ENCODE results near the gene ING1. TPM values are rescaled to one million over a fixed set of nuclear protein-coding genes. Genes with fewer than 3 reads are reported as not detected.
"Not testable (repeated sequence)": the region's sequence is repeated elsewhere in the genome, so short reads cannot be mapped to it uniquely, and the experiment has no call there.

The ING1 gene
- total RNA-seq, 1 experiment from 2014 or later, result 20.6 TPM

DNA sequence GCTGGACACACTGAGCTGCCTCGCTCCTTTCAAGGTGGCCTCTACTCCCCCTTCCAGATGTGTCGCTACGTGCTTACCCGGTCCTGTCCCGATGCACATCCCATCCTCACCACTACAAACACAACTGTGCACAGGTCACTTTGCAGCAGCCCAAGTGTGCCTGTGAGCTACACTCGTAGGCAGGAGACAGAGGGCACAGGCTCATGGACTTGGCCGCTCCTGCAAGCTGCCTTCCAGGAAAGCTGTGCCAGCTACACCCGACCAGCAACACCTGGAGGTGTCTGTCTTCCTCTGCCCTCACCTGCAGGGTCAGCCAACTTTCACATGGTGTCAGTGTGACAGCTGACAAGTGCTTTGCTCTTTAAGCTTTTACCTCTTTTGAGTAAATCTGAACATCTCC is 23.0 kb upstream of the ING1 start:
- DNase-seq (ENCODE audit: low spot score), result no peak

DNA sequence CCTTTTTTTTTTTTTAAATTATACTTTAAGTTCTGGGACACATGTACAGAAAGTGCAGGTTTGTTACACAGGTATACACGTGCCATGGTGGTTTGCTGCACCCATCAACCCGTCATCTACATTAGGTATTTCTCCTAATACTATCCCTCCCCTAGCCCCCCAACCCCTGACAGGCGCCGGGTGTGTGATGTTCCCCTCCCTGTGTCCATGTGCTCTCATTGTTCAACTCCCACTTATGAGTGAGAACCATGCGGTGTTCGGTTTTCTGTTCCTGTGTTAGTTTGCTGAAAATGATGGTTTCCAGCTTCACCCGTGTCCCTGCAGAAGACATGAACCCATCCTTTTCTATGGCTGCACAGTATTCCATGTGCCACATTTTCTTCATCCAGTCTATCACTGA is 17.7 kb upstream of the ING1 start:
- DNase-seq (ENCODE audit: low spot score), result not testable (repeated sequence)

DNA sequence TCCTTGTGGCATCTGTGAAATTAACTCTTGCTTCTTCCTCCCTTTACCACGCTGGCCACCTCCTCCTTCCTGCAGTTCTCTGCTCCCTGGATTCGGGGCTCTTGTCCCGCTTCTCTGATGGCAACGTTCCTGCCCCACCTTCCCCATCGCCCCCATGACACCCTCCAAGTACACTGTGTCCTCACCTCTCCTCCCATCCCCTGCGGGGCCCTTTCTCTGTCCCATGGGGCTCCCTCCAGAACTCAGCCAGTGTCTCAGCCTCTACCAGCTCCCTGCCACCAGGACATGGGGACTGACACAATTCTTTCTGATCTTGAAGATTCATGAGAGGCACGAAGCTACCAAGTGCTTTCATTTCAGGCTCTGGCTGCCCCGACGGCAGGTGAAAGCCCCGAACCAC is 16.7 kb upstream of the ING1 start:
- no peak for DNase-seq (ENCODE audit: low spot score)

DNA sequence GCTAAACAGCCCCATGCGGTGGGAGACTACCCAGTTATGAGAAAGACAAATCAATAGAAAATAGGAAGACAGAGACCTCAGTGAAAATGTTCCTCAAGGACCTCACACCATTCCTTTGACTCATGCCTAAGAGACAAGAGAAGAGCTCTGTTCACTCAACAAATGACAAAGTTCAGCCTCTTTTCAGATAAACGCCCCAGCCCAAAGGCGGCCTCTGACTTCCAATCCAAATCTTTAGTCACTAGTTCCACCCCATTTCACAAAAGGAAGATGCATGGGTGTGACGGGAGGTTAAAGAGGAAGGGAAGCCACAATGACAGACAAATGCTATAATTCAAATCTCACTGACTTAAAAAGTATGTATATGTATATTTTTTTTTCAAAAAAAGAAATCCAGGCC is 15.7 kb upstream of the ING1 start:
- no peak for DNase-seq (ENCODE audit: low spot score)

DNA sequence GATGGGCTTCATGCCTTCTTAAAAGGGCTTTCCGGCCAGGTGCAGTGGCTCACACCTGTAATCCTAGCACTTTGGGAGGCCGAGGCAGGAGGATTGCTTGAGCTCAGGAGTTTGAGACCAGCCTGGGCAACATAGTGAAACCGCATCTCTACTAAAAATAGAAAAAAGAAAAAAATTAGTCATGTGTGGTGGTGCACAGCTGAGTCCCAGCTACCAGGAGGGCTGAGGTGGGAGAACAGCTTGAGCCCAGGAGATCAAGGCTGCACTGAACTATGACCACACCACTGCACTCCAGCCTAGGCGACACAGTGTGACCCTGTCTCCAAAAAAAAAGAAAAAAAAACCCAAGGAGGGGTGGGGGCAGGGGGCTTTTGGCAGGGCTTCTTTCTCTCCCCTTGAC is 14.8 kb upstream of the ING1 start:
- no peak for DNase-seq (ENCODE audit: low spot score)

DNA sequence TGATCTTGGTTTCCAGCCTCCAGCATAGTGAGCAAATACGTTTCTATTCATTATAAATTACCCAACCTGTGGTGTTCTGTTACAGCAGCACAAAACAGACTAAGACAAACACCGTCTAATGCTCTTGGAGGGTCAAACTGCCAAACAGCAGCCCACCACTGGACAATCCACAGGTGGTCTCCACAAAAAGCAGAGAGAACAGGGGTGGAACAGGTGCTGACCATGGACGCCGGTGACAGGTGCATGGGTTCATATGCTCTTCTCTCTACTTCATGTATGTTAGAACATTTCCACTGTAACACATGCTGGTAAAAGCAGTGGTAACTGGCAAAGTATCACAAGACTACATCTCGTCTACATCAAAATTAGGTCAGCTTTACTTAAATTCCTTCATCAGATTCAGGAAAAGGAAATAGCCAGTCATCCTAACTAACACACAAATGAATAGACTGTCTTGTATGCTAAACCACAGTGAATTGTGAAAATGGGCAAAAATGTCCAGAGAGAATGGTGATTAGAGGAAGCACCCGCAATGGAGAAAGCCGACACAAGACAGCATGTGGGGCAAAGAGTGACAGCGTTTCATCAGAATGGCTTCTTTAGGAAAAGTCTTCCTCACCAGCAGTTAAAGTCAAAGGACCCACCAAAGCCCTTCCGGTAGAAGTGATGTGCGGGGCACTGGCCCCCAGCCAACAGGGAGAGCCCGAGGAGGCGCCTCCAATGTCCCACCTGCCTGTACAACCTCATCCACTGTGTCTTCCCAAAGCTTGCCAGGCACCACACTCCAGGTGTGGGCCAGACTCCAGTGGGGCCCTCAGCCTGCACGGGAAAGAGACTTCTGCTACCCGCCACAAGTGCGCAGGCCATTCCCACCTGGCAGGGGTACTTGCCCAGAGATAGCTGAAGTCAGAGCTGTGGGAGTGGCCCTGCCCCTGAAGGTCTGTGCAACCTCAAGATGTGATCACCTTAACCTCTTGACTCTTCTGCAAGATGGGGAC is 14.1 kb upstream of the ING1 start:
- no peak for DNase-seq (ENCODE audit: low spot score)

DNA sequence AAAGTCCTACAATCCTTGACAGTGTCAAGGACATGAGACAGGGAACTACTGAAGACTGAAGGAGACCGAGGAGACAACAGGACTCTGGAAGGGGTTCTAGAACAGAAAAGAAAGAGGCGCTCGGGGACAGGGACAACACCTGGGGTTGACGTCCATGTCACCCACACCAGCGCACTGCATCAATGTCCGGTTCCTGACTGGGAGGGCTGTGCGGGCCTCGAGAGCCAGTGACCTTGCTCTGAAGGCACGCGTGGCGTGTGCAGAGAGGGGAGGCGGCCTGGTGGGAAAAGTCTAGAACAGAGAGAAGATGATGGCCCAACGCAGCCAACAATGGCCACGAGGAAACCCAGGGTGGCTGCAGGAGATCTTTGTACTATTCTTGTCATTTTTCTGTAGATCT is 13.3 kb upstream of the ING1 start:
- DNase-seq (ENCODE audit: low spot score), result no peak

DNA sequence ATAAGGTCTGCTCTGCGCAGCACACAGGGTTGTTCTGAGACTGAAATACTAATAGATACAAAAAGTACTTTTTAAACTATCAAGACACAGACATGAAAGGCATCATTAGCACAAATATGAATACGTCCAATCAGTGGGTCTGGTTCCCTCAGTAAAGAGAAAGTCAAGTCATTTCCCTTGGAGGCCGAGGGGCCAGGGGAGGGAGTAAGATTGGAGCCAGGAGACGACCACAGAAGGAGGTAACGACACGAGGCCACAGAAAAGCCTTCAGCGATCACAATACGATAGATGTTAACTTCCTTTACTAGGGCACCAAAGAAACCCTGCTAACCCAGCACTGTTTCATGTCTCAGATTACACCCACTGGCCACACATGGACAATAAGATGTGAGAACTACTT is 12.9 kb upstream of the ING1 start:
- DNase-seq (ENCODE audit: low spot score), result no peak

DNA sequence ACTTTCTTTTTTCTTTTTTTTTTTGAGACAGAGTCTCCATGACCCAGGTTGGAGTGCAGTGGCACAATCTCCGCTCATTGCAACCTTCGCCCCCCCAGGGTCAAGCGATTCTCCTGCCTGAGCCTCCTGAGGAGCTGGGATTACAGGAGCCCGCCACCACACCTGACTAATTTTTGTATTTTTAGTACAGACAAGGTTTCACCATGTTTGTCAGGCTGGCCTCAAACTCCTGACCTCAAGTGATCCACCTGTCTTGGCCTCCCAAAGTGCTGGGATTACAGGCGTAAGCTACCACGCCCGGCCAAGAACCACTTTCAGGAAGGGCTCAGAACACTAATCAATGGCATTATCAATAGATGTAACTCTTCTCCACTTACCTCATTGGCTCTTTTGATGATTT is 12.4 kb upstream of the ING1 start:
- not testable (repeated sequence) for DNase-seq (ENCODE audit: low spot score)

DNA sequence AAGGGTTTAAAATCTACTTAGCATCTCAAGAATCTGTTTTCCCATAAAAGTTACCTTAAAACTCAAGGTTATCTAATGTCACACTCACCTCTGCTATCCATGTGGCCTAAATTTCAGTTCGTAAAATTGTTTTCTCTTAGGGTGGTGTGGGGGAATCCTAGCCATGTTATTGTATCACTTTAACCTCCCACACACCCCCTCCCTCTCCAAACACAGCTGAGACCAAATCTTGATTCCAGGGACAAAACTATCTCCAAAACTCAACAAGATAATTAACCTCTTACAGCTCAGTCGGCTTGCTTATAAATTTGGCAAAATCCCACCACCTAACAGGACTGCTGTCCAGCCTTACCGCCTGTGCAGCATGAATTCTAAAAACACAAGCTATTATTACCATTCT is 11.4 kb upstream of the ING1 start:
- DNase-seq (ENCODE audit: low spot score), result no peak

DNA sequence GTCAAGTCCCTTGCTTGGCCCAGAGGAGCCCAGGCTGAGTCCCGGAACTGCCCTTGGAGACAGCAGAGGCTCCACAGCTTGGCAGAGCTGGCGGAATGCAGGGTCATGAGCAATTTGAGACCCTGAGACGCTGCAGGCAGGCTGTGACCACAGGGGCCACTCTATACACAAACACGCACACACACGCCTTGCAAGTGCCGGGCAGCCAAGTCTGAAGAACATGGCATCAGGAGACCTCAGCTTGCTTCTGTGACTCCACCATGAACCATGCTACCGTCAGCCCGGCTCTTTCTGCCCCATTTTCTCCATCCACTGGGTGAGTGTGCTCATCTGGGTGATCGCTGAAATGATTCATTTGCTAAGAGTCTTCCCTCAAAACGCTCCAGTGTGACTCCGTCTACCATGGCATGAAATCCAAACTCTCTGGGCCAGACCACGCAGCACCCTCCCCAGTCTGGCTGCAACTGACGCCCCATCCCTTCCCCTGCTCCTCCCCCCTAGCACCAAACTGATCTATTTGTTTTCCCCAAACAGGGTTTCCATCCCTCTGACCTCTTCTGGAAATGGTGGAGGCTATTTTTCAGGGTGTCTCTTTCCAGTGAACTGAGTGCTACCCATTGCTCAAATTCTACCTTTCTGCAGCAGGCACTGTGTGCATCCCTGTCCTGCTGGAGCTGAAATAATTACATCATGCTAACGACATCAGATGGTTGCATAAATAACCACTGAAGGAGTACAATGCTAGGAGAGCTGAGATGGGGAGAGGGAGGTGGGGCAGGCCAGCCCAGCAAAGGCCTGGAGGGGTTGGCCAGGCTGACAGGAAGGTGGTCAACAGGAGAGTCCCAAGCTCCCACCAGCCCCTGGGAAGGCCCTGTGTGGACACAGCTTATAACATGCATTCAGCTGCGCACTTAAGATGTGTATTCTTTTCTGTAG is 10.6 kb upstream of the ING1 start:
- DNase-seq (ENCODE audit: low spot score), result no peak

DNA sequence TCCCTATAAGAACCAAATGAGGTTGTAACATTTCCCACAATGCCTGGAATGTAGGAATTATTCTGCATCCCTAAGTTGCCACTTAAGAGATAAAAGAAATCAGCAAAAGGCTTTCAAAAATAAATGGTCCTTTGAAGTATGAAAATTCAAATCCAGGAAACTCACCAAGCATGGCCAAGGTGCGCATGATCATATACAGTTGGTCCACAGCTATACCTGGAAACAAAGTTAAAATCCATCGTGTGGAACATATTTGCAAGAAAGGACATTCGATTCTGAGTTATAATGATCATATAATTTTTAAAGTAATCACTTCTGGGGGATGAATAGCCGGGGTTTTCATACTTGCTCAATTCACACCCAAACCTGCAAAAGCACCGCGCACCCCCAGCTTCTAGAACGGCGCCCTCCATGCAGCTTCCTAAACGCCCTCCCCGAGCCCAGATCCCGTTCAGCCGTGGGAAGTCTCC is 8.1 kb upstream of the ING1 start:
- no peak for DNase-seq (ENCODE audit: low spot score)

DNA sequence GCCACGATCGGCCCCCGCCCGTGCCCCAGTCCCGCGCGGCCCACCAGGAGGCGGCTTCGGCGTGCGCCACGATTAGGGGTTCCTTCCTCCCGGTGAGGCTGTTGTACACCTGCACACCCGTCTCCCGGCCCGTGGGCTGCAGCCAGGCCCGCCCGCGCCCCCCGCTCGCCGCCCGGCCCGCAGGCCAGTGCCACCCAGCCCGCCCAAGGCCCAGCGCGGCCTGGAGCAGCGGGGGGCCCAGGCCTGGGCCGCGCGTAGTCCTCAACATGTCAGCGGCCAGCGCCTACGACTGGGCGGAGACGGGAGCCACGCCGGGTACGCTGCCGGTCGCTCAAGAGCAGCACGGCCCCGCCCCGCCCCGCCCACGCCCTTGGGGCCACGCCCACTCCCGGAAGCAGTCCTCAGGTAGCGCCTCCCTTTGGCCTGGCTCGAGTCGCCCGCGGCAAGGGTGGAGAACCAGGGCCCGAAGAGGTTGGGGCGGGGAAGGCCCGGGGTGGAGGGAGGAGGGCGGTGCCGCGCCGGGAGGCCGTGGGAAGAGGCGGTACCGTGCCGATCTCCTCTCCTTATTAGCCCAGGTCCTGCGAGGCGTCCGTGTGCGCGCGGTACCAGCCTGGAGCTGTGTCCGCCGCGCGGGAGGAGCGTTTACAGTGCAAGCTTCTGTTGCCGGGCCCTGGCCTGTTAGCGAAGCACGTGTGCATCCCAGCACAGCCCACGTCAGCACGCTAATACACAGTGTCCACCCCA is 7.5 kb upstream of the ING1 start, which contains the start of gene CARS2:
Gene CARS2, minus strand, starts transcription at position 291 of the 744 bp plus-strand sequence. Its CDS starts 23 bp downstream, at position 268.
- DNase-seq (ENCODE audit: low spot score), result peak; percentile 96

DNA sequence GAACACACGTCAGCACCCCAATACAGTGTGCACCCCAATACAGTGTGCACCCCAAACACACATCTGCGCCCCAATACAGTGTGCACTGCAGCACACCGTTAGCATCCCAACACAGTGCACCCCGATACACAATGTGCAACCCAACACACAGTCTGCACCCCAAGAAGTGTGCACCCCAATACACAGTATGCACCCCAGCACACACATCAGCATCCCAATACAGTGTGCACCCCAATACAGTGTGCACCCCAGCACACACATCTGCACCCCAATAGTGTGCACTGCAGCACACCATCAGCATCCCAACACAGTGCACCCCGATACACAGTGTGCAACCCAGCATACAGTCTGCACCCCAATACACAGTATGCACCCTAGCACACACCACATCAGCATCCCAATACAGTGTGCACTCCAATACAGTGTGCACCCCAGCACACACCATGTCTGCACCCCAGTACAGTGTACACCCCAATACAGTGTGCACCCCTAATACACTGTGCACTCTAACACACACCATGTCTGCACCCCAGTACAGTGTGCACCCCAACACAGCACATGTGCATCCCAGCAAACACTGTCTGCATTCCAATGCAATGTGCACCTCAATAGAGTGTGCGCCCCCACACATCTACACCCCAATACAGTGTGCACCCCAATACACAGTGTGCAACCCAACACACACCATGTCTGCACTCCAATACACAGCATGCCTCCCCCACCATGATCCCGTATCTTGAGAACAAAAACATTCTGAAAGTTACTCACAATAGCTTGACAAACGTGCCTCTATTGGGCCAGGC is 6.7 kb upstream of the ING1 start:
- DNase-seq (ENCODE audit: low spot score), result no peak

DNA sequence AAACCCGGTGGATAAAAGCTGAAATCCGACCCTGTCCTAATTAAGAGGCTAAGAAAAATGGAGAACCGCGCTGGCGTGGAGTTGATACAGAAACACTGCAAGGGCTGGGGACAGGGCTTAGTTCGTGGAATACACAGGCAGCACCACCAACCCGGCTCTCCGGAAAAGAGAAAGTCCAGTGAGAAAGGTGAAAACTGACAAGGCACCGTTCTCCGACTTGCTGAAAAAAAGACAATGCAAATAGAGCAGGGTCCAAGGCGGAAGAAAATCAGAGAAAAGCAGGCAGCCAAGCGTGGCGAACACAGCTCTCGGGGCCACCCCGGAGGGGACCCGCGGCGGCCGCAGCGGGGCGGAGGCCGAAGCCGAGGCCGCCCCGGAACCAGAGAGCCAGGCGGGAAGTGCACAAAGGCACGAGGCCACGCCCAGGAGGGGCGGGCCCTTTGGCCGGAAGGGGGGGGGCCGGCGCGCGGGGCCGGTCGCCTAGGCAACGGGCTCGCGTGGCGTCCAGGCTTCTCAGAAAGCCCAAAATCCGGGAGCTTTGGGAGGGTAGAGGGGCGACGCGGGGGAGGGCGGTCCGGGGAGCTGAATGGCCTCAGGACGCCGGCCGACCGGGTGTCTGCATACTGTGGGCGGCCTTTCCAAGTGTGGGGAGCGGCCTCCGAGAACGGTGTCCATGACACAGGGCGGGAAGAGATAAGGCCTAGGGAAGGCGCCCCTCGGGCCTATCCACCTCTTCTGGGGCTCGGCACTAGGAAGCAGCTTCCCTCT is 1.2 kb upstream of the ING1 start:
- DNase-seq (ENCODE audit: low spot score), result peak; percentile 70

DNA sequence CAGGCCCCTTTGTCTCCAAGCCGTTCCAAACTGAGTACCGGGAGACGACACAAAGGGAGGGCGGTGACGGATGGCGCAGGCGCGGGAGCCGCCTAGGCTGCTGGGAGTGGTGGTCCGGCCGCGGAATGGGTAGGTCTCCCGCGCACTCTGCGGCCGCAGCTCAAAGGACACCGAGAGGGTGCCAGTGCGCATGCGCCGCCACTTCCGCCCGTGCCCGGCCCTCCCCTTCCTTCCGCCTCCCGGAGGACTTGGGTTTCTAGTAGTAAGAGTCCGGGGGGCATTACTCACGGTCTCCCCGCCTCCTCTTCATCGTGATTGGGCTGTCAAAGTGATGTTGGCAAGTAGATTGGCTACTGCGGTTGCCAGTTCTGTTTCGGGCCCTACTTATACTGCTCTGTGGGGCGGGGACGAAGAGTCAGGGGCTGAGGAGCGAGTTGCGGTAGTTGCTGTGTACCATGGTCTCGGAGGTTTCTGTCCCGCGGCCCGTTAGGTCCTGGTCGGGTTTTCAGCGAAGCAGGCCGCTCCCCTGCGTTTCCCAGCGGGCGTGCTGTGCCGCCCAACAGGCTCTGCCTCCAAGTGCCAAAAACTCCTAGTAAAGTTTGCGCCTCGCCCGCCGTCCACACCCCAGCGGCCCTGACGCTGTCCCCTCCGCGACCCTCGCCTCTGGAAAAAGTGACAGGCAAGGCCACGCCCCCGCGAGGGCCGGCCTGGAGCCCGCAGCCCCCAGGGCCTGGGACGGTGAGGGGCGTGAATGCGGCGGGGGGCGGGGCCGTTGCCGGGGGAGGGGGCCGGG is 455 bp upstream of the ING1 start:
- peak; percentile 100 for DNase-seq (ENCODE audit: low spot score)

DNA sequence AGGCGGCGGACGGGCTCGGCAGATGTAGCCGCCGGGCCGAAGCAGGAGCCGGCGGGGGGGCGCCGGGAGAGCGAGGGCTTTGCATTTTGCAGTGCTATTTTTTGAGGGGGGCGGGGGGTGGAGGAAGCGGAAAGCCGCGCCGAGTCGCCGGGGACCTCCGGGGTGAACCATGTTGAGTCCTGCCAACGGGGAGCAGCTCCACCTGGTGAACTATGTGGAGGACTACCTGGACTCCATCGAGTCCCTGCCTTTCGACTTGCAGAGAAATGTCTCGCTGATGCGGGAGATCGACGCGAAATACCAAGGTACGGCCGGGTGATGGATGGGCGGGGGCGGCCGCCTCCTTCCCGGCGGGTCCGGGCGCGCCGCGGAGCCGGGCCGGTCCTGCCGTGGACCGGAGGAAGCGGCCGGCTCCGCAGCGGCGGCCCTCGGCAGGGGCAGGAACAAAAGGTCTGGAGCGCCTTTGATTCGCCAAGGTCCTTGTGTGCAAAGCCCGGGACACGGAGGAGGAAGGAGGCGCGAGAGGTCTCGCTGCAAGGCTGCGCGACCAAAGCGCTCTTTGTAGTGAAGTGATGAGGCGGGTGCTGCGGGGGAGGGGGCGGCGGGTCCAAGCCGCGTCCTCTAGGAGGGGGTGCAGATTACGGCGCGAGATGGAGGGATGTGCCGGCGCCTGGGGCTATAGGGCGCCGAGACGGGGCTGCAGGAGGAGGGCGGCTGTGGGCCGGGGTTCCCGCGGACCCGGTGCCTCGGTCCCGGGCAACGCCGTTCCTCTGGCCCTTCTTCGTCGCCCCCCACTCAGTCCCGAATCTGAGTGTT is 689 bp downstream of the ING1 start:
- peak; percentile 28 for DNase-seq (ENCODE audit: low spot score)

DNA sequence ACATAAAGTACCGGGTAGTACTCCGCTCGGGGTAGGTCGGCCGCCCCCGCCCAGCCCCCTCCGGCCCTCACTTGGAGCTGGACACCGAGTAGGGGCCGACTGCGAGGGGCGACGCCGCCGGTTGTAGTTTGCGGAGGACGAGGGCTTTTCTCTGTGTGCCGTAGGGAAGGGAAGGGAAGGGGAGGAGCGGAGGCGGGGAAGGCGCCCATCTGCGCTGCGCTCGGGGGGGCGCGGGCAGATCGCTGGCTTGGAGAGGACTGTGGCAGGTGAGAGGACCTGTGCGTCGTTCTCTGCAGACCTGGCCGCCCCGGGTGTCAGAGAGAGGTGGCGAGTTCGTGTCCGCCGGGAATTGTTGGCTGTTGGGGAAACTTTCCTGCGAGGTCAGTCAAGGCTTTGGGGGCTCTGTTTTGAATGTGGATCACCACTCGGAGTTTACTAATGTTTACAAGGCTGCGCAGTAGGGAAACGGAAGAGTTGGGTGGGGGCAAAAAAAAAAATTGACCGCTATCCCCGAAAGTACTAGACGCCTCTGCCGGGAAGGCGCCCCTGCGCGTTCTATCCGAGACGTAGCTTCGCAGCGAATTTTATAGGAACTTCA is 1.4 kb downstream of the ING1 start:
- no peak for DNase-seq (ENCODE audit: low spot score)

Measured in A172 (cell line).